Body of pancreas (tissue), 4 donors: ENCODE measurements around the gene PTPRJ. TPM values are rescaled to one million over a fixed set of nuclear protein-coding genes. Genes with fewer than 3 reads are reported as not detected.
A peak's percentile ranks its signal among the peaks of the same experiment; 100 is the strongest.

ENCODE experiments used
- ATAC-seq: fragments of 150-250 bp; one replicate; pipeline ENCODE4 v1.9.1; 2016
- DNase-seq, 4 donors: peaks; one replicate each; pipeline ENCODE4 v3.0.0-alpha.2; 2019
- H3K27ac ChIP-seq, 4 donors: fragments of 200-600 bp; sonication (generic); 1 replicate in 3 of 4; 2 replicates in 1 of 4; pipeline versions ENCODE4 v1.5.1 to v1.6.1; 2016 to 2019; ENCODE audit warnings: mild to moderate bottlenecking in 1 of 4, mixed read lengths in 1 of 4, moderate library complexity in 1 of 4
- H3K27me3 ChIP-seq, 2 donors: fragments of 200-600 bp; sonication (generic); one replicate each; pipeline ENCODE4 v1.6.0; 2016; ENCODE audit warnings: mild to moderate bottlenecking in 1 of 2
- H3K36me3 ChIP-seq, 2 donors: fragments of 200-600 bp; sonication (generic); replicated peaks in 1 of 2; 2 replicates each; pipeline ENCODE4 v1.5.1; 2016; ENCODE audit warnings: low read depth in 2 of 2; ENCODE audit not compliant: insufficient read depth in 1 of 2
- H3K4me1 ChIP-seq: fragments of 200-600 bp; sonication (generic); one replicate; pipeline ENCODE4 v1.6.0; 2016
- H3K4me3 ChIP-seq, 2 donors: fragments of 200-600 bp; sonication (generic); 1 replicate in 1 of 2; 2 replicates in 1 of 2; pipeline ENCODE4 v1.5.1; 2016 to 2019
- H3K9me3 ChIP-seq, 3 donors: fragments of 200-600 bp; sonication (generic); 1 replicate in 2 of 3; 2 replicates in 1 of 3; pipeline ENCODE4 v1.5.1; 2016
- CTCF ChIP-seq, 7 experiments: fragments of 450-650 bp in 4 of 7; fragments of 200-600 bp in 3 of 7; sonication (generic) in 3 of 7; IDR thresholded peaks; one replicate each; pipeline ENCODE4 v1.5.1; 2016 to 2019; ENCODE audit warnings: antibody characterized with exemption in 7 of 7
- POLR2A ChIP-seq, 3 donors: fragments of 450-650 bp; IDR thresholded peaks; one replicate each; pipeline ENCODE4 v1.6.1; 2016; ENCODE audit warnings: antibody characterized with exemption in 3 of 3, mild to moderate bottlenecking in 2 of 3
- WGBS, 2 donors: methylation state at CpG; one replicate each; pipeline ENCODE4 v1.1.5; 2017; 5-methylcytosine and 5-hydroxymethylcytosine counted together
- intact Hi-C: fragments of 100-400 bp; cut with DNase I; formaldehyde crosslinking; loops from one replicate; pipeline ENCODE4 v1.15.1; 2023
- total RNA-seq, 2 donors: library from RNA; depleted of rRNA; stranded (reverse); fragments of >200 nt; gene quantifications; one replicate each; pipeline ENCODE4 v1.1.0, GENCODE V29; 2016

The PTPRJ gene
- total RNA-seq, 2 donors from 2014 or later, result 10.9 to 17.1 TPM

GRCh38 chr11:48150213-48150612, 169.9 kb downstream of the PTPRJ start:
- no peaks in the 10 kb centered on the region for H3K4me1 ChIP-seq
- ATAC-seq (no peak), DNase-seq (no peak)
- H3K27ac ChIP-seq, result no peak overlapping the region
- intact Hi-C loops, result no loop called here
- no peak for TF ChIP-seq POLR2A (IDR thresholded peaks at IDR 0.05)
- H3K9me3 ChIP-seq, result no peaks in the 10 kb centered on the region
- 81 to 89% methylated on average over 4 of the region's 4 CpGs for WGBS, 2 donors
- no peak overlapping the region for H3K4me3 ChIP-seq
- H3K27me3 ChIP-seq, result no peaks in the 10 kb centered on the region
- peaks cover 0 to 14% of the 10 kb centered on the region in 2 donors for H3K36me3 ChIP-seq

GRCh38 chr11:48154151-48154550, 173.8 kb downstream of the PTPRJ start:
- DNase-seq, result no peak
- H3K4me3 ChIP-seq, result no peak overlapping the region
- no peaks in the 10 kb centered on the region for H3K27me3 ChIP-seq
- ATAC-seq, result no peak
- H3K9me3 ChIP-seq, result no peaks in the 10 kb centered on the region
- intact Hi-C loops, result no loop called here
- WGBS, 2 donors, result 94 to 96% methylated on average over 3 of the region's 3 CpGs
- peaks cover 0 to 16% of the 10 kb centered on the region in 2 donors for H3K36me3 ChIP-seq
- TF ChIP-seq POLR2A (IDR thresholded peaks at IDR 0.05) (no peak), CTCF (IDR thresholded peaks at IDR 0.05) (no peak)
- H3K27ac ChIP-seq, result no peak overlapping the region
- H3K4me1 ChIP-seq, result no peaks in the 10 kb centered on the region

- no peak for DNase-seq
- 72 to 77% methylated on average over 6 of the region's 6 CpGs for WGBS, 2 donors
- no peak overlapping the region for H3K27ac ChIP-seq
- intact Hi-C loops, result no loop called here
- no peaks in the 10 kb centered on the region for H3K4me1 ChIP-seq
- H3K27me3 ChIP-seq, result no peaks in the 10 kb centered on the region
- no peaks in the 10 kb centered on the region for H3K9me3 ChIP-seq
- H3K4me3 ChIP-seq, result no peak overlapping the region
- H3K36me3 ChIP-seq, result peaks cover 0 to 14% of the 10 kb centered on the region in 2 donors
- TF ChIP-seq CTCF (IDR thresholded peaks at IDR 0.05), result no peak
- no peak for TF ChIP-seq POLR2A (IDR thresholded peaks at IDR 0.05)
- no peak for ATAC-seq
Measured at GRCh38 chr11:48161951-48162884, 181.9 kb downstream of the PTPRJ start.

GRCh38 chr11:48162885-48163268, 182.5 kb downstream of the PTPRJ start:
- Histone ChIP-seq H3K4me1 (no peaks in the 10 kb centered on the region), H3K36me3 (peaks cover 0 to 14% of the 10 kb centered on the region in 2 donors), H3K4me3 (no peak overlapping the region), H3K27me3 (no peaks in the 10 kb centered on the region), H3K9me3 (no peaks in the 10 kb centered on the region), H3K27ac (no peak overlapping the region)
- no peak for DNase-seq
- WGBS, 2 donors, result 73 to 81% methylated on average over 1 of the region's 1 CpG
- TF ChIP-seq CTCF (IDR thresholded peaks at IDR 0.05) (no peak), POLR2A (IDR thresholded peaks at IDR 0.05) (no peak)
- ATAC-seq, result no peak
- intact Hi-C loops, result no loop called here

- no peaks in the 10 kb centered on the region for H3K9me3 ChIP-seq
- no peaks in the 10 kb centered on the region for H3K4me1 ChIP-seq
- WGBS, 2 donors, result 87 to 95% methylated on average over 12 of the region's 12 CpGs
- DNase-seq (peak in 1 of 4 donors; percentile 19), ATAC-seq (no peak)
- TF ChIP-seq CTCF (IDR thresholded peaks at IDR 0.05) (no peak), POLR2A (IDR thresholded peaks at IDR 0.05) (no peak)
- H3K4me3 ChIP-seq, result no peak overlapping the region
- H3K36me3 ChIP-seq, result peaks cover 0 to 14% of the 10 kb centered on the region in 2 donors
- intact Hi-C loops, result no loop called here
- H3K27ac ChIP-seq, result no peak overlapping the region
- no peaks in the 10 kb centered on the region for H3K27me3 ChIP-seq
Measured at GRCh38 chr11:48163360-48164100, 183.2 kb downstream of the PTPRJ start.
